Measurements from ENCODE around the gene PBX3.

PBX3 gene

GRCh38 chr9:125964702-125965225 lies 217.6 kb downstream of the PBX3 start:
- Histone ChIP-seq H3K9ac (ENCODE audit: low read depth, low read length, poor library complexity) (no peak overlapping the region), H3K9me3 (replicated peaks in 1 of 2; ENCODE audit: control insufficient read depth in 2 of 2, insufficient read depth in 1 of 2, low read depth in 1 of 2, low read length in 2 of 2) (peaks cover 0 to 2% of the 10 kb centered on the region in 2 donors), H3K27ac (replicated peaks; ENCODE audit: low read length) (no peak overlapping the region), H3K36me3 (replicated peaks in 1 of 2; ENCODE audit: control insufficient read depth in 2 of 2, insufficient read depth in 2 of 2, low read length in 2 of 2) (peaks cover 8 to 80% of the 10 kb centered on the region in 2 donors), H2BK15ac (ENCODE audit: low read length) (no peak overlapping the region), H4K91ac (ENCODE audit: low read depth, low read length, poor library complexity) (no peak overlapping the region), H3K4ac (ENCODE audit: low read length) (no peak overlapping the region), H4K8ac (ENCODE audit: low read depth, low read length) (no peak overlapping the region), H3K23ac (ENCODE audit: low read depth, low read length, poor library complexity) (peak overlapping the region; percentile 45), H3K18ac (ENCODE audit: low read length) (no peak overlapping the region), H3K14ac (ENCODE audit: low read length) (no peak overlapping the region), H2AFZ (ENCODE audit: low read length) (no peak overlapping the region), H3K4me3 (ENCODE audit: low read length in 2 of 2) (no peak overlapping the region), H3K4me2 (ENCODE audit: insufficient read depth, low read length, poor library complexity, severe bottlenecking) (no peak overlapping the region), H3K27me3 (ENCODE audit: control insufficient read depth in 3 of 3, insufficient read depth in 3 of 3, low read depth in 1 of 3, low read length in 3 of 3) (no peaks in the 10 kb centered on the region), H2AK5ac (ENCODE audit: low read depth, low read length) (no peak overlapping the region), H3K79me1 (ENCODE audit: low read depth, low read length) (no peaks in the 10 kb centered on the region), H2BK120ac (ENCODE audit: low read depth, low read length) (no peak overlapping the region), H2BK12ac (ENCODE audit: low read length) (no peak overlapping the region), H3K4me1 (ENCODE audit: control insufficient read depth in 2 of 2, insufficient read depth in 1 of 2, low read depth in 1 of 2, low read length in 2 of 2) (peaks cover 4 to 14% of the 10 kb centered on the region in 2 donors), H2BK5ac (ENCODE audit: low read length) (no peak overlapping the region)
- WGBS, 2 donors (ENCODE audit: extremely low coverage in 2 of 2, insufficient read length in 2 of 2, insufficient replicate concordance in 1 of 2) = no CpG with 5 or more reads among the region's 6 CpGs
- DNase-seq (ENCODE audit: low spot score) = no peak

GRCh38 chr9:125965477-125965876 lies 218.3 kb downstream of the PBX3 start:
- H3K18ac ChIP-seq (ENCODE audit: low read length) = no peak overlapping the region
- H3K9ac ChIP-seq (ENCODE audit: low read depth, low read length, poor library complexity) = no peak overlapping the region
- no peak overlapping the region for H4K91ac ChIP-seq (ENCODE audit: low read depth, low read length, poor library complexity)
- no peak overlapping the region for H2AFZ ChIP-seq (ENCODE audit: low read length)
- no peak overlapping the region for H4K8ac ChIP-seq (ENCODE audit: low read depth, low read length)
- no peak overlapping the region for H2BK5ac ChIP-seq (ENCODE audit: low read length)
- H2BK15ac ChIP-seq (ENCODE audit: low read length) = no peak overlapping the region
- H3K9me3 ChIP-seq (replicated peaks in 1 of 2; ENCODE audit: control insufficient read depth in 2 of 2, insufficient read depth in 1 of 2, low read depth in 1 of 2, low read length in 2 of 2) = peaks cover 0 to 2% of the 10 kb centered on the region in 2 donors
- no peak overlapping the region for H2BK120ac ChIP-seq (ENCODE audit: low read depth, low read length)
- no peak overlapping the region for H3K4me2 ChIP-seq (ENCODE audit: insufficient read depth, low read length, poor library complexity, severe bottlenecking)
- H3K14ac ChIP-seq (ENCODE audit: low read length) = no peak overlapping the region
- no peak overlapping the region for H3K4me3 ChIP-seq (ENCODE audit: low read length in 2 of 2)
- peaks cover 4 to 10% of the 10 kb centered on the region in 2 donors for H3K4me1 ChIP-seq (ENCODE audit: control insufficient read depth in 2 of 2, insufficient read depth in 1 of 2, low read depth in 1 of 2, low read length in 2 of 2)
- peaks cover 8 to 75% of the 10 kb centered on the region in 2 donors for H3K36me3 ChIP-seq (replicated peaks in 1 of 2; ENCODE audit: control insufficient read depth in 2 of 2, insufficient read depth in 2 of 2, low read length in 2 of 2)
- H2AK5ac ChIP-seq (ENCODE audit: low read depth, low read length) = no peak overlapping the region
- no peak overlapping the region for H3K27ac ChIP-seq (replicated peaks; ENCODE audit: low read length)
- no CpG with 5 or more reads among the region's 10 CpGs for WGBS, 2 donors (ENCODE audit: extremely low coverage in 2 of 2, insufficient read length in 2 of 2, insufficient replicate concordance in 1 of 2)
- H3K4ac ChIP-seq (ENCODE audit: low read length) = no peak overlapping the region
- H2BK12ac ChIP-seq (ENCODE audit: low read length) = no peak overlapping the region
- H3K79me1 ChIP-seq (ENCODE audit: low read depth, low read length) = no peaks in the 10 kb centered on the region
- H3K27me3 ChIP-seq (ENCODE audit: control insufficient read depth in 3 of 3, insufficient read depth in 3 of 3, low read depth in 1 of 3, low read length in 3 of 3) = no peaks in the 10 kb centered on the region
- no peak for DNase-seq (ENCODE audit: low spot score)
- H3K23ac ChIP-seq (ENCODE audit: low read depth, low read length, poor library complexity) = no peak overlapping the region

GRCh38 chr9:125966466-125966865 lies 219.3 kb downstream of the PBX3 start:
- WGBS, 2 donors (ENCODE audit: extremely low coverage in 2 of 2, insufficient read length in 2 of 2, insufficient replicate concordance in 1 of 2) = no CpG with 5 or more reads among the region's 9 CpGs
- Histone ChIP-seq H3K27ac (replicated peaks; ENCODE audit: low read length) (no peak overlapping the region), H3K18ac (ENCODE audit: low read length) (no peak overlapping the region), H3K36me3 (replicated peaks in 1 of 2; ENCODE audit: control insufficient read depth in 2 of 2, insufficient read depth in 2 of 2, low read length in 2 of 2) (peaks cover 8 to 65% of the 10 kb centered on the region in 2 donors), H2BK12ac (ENCODE audit: low read length) (no peak overlapping the region), H3K4me2 (ENCODE audit: insufficient read depth, low read length, poor library complexity, severe bottlenecking) (no peak overlapping the region), H2AK5ac (ENCODE audit: low read depth, low read length) (no peak overlapping the region), H4K8ac (ENCODE audit: low read depth, low read length) (no peak overlapping the region), H2BK5ac (ENCODE audit: low read length) (no peak overlapping the region), H3K4ac (ENCODE audit: low read length) (no peak overlapping the region), H2BK15ac (ENCODE audit: low read length) (no peak overlapping the region), H3K23ac (ENCODE audit: low read depth, low read length, poor library complexity) (no peak overlapping the region), H4K91ac (ENCODE audit: low read depth, low read length, poor library complexity) (no peak overlapping the region), H3K4me3 (ENCODE audit: low read length in 2 of 2) (no peak overlapping the region), H2BK120ac (ENCODE audit: low read depth, low read length) (no peak overlapping the region), H3K9ac (ENCODE audit: low read depth, low read length, poor library complexity) (no peak overlapping the region), H2AFZ (ENCODE audit: low read length) (no peak overlapping the region), H3K9me3 (replicated peaks in 1 of 2; ENCODE audit: control insufficient read depth in 2 of 2, insufficient read depth in 1 of 2, low read depth in 1 of 2, low read length in 2 of 2) (peaks cover 0 to 2% of the 10 kb centered on the region in 2 donors), H3K14ac (ENCODE audit: low read length) (no peak overlapping the region), H3K27me3 (ENCODE audit: control insufficient read depth in 3 of 3, insufficient read depth in 3 of 3, low read depth in 1 of 3, low read length in 3 of 3) (no peaks in the 10 kb centered on the region), H3K4me1 (ENCODE audit: control insufficient read depth in 2 of 2, insufficient read depth in 1 of 2, low read depth in 1 of 2, low read length in 2 of 2) (peaks cover 0 to 1% of the 10 kb centered on the region in 2 donors), H3K79me1 (ENCODE audit: low read depth, low read length) (no peaks in the 10 kb centered on the region)
- no peak for DNase-seq (ENCODE audit: low spot score)

GRCh38 chr9:125966959-125967711 lies 220.0 kb downstream of the PBX3 start:
- Histone ChIP-seq H3K4me2 (ENCODE audit: insufficient read depth, low read length, poor library complexity, severe bottlenecking) (no peak overlapping the region), H2BK120ac (ENCODE audit: low read depth, low read length) (no peak overlapping the region), H4K91ac (ENCODE audit: low read depth, low read length, poor library complexity) (no peak overlapping the region), H3K18ac (ENCODE audit: low read length) (no peak overlapping the region), H3K14ac (ENCODE audit: low read length) (no peak overlapping the region), H4K8ac (ENCODE audit: low read depth, low read length) (no peak overlapping the region), H2AK5ac (ENCODE audit: low read depth, low read length) (no peak overlapping the region), H3K4ac (ENCODE audit: low read length) (no peak overlapping the region), H3K9me3 (replicated peaks in 1 of 2; ENCODE audit: control insufficient read depth in 2 of 2, insufficient read depth in 1 of 2, low read depth in 1 of 2, low read length in 2 of 2) (peaks cover 0 to 2% of the 10 kb centered on the region in 2 donors), H3K4me3 (ENCODE audit: low read length in 2 of 2) (no peak overlapping the region), H3K27ac (replicated peaks; ENCODE audit: low read length) (no peak overlapping the region), H3K27me3 (ENCODE audit: control insufficient read depth in 3 of 3, insufficient read depth in 3 of 3, low read depth in 1 of 3, low read length in 3 of 3) (no peaks in the 10 kb centered on the region), H3K79me1 (ENCODE audit: low read depth, low read length) (no peaks in the 10 kb centered on the region), H2AFZ (ENCODE audit: low read length) (no peak overlapping the region), H2BK15ac (ENCODE audit: low read length) (no peak overlapping the region), H2BK12ac (ENCODE audit: low read length) (no peak overlapping the region), H3K4me1 (ENCODE audit: control insufficient read depth in 2 of 2, insufficient read depth in 1 of 2, low read depth in 1 of 2, low read length in 2 of 2) (no peaks in the 10 kb centered on the region), H3K9ac (ENCODE audit: low read depth, low read length, poor library complexity) (peak overlapping the region; percentile 14), H3K36me3 (replicated peaks in 1 of 2; ENCODE audit: control insufficient read depth in 2 of 2, insufficient read depth in 2 of 2, low read length in 2 of 2) (peaks cover 8 to 58% of the 10 kb centered on the region in 2 donors), H3K23ac (ENCODE audit: low read depth, low read length, poor library complexity) (no peak overlapping the region), H2BK5ac (ENCODE audit: low read length) (no peak overlapping the region)
- no peak for DNase-seq (ENCODE audit: low spot score)
- no CpG with 5 or more reads among the region's 11 CpGs for WGBS, 2 donors (ENCODE audit: extremely low coverage in 2 of 2, insufficient read length in 2 of 2, insufficient replicate concordance in 1 of 2)
